ENCODE data around the gene CHIT1.

CHIT1 gene

GRCh38 chr1:203188686-203189232, 40.7 kb downstream of the CHIT1 start:
- H3K4me3 ChIP-seq, result no peak overlapping the region
- no peak for TF ChIP-seq CTCF (IDR thresholded peaks at IDR 0.05)
- no peak for DNase-seq (ENCODE audit: low spot score)
- no peak overlapping the region for H3K27ac ChIP-seq

GRCh38 chr1:203187689-203188264, 41.7 kb downstream of the CHIT1 start:
- no peak for DNase-seq (ENCODE audit: low spot score)
- Histone ChIP-seq H3K4me3 (no peak overlapping the region), H3K27ac (no peak overlapping the region)
- TF ChIP-seq CTCF (IDR thresholded peaks at IDR 0.05), result no peak

- H3K27ac ChIP-seq, result no peak overlapping the region
- DNase-seq (ENCODE audit: low spot score), result peak; percentile 28
- no peak for TF ChIP-seq CTCF (IDR thresholded peaks at IDR 0.05)
- no peak overlapping the region for H3K4me3 ChIP-seq
Measured at GRCh38 chr1:203187304-203187685, 42.2 kb downstream of the CHIT1 start.

- no peak for DNase-seq (ENCODE audit: low spot score)
- Histone ChIP-seq H3K4me3 (no peak within 1 kb of the TSS), H3K27ac (no peak within 1 kb of the TSS)
- no peak for TF ChIP-seq CTCF (IDR thresholded peaks at IDR 0.05)
Measured at GRCh38 chr1:203186446-203187303, 42.8 kb downstream of the CHIT1 start, which contains the start of gene CHI3L1. TSS of gene CHI3L1 (minus strand) at chr1:203186704. CDS start at chr1:203186623, 81 bp downstream.

GRCh38 chr1:203186091-203186445, 43.4 kb downstream of the CHIT1 start:
- DNase-seq (ENCODE audit: low spot score), result no peak
- TF ChIP-seq CTCF (IDR thresholded peaks at IDR 0.05), result no peak
- H3K27ac ChIP-seq, result no peak overlapping the region
- H3K4me3 ChIP-seq, result no peak overlapping the region

GRCh38 chr1:203185585-203185984, 43.9 kb downstream of the CHIT1 start:
- DNase-seq (ENCODE audit: low spot score), result no peak
- Histone ChIP-seq H3K4me3 (no peak overlapping the region), H3K27ac (no peak overlapping the region)
- no peak for TF ChIP-seq CTCF (IDR thresholded peaks at IDR 0.05)
